ENCODE results near the gene ANKS3.

- TF ChIP-seq CTCF (conservative IDR thresholded peaks at IDR 0.05; ENCODE audit: low read depth in 2 of 2) (no peak), POLR2AphosphoS5 (IDR thresholded peaks at IDR 0.05; ENCODE audit: low read depth) (no peak), CREB1 (CRISPR knock-in tag; IDR thresholded peaks at IDR 0.05; ENCODE audit: low read depth) (no peak), EZH2 (IDR thresholded peaks at IDR 0.05; ENCODE audit: low read depth, unreplicated experiment) (no peak), EZH2phosphoT487 (IDR thresholded peaks at IDR 0.05; ENCODE audit: unreplicated experiment) (no peak), ZNF331 (CRISPR knock-in tag; IDR thresholded peaks at IDR 0.05; ENCODE audit: low read depth) (no peak), JUNB (IDR thresholded peaks at IDR 0.05; ENCODE audit: unreplicated experiment) (no peak), STAT1 (IDR thresholded peaks at IDR 0.05; ENCODE audit: unreplicated experiment) (no peak), NANOG (IDR thresholded peaks at IDR 0.05; ENCODE audit: borderline replicate concordance) (no peak)
These were observed 33.6 kb downstream of the ANKS3 start for GRCh38 chr16:4700380-4700996.
